ENCODE data around the gene ITGA5. TPM values are rescaled to one million over a fixed set of nuclear protein-coding genes. Genes with fewer than 3 reads are reported as not detected.

ITGA5 gene
- total and polyA plus RNA-seq, 9 of the 15 experiments (the other 6 are each of a cell fraction or from before 2014, with no cell fraction given), result 9.1 to 82.1 (median 47.4) TPM

DNA sequence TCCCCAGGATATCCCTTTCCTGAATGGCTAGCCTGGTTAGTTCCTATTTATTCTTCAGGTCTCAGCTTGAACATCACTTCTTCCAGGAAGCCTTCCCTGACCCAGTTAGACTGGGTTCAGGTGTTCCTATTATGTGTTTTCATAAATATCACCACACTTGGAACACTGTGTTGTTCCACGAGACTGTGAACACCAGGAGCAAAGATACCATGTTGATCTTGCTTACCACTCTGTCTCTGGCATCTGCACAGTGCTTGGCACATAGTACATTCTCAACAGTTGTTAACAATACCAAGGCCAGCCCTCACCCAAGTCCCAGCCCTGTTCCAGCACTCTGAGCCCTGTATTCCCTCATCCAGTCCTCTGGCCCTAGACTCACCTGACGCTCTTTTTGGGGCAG lies 20.8 kb downstream of the ITGA5 start:
- ChIA-PET POLR2A (interaction anchor here (0.7 to 3.1 kb wide), 3 partner anchors 8 to 41 kb away, joined by 3 to 13 read pairs (median 3); no protein-coding TSS in a partner anchor), CTCF (ENCODE audit: low intra/inter-chr PET ratio) (interaction anchor here (2.1 to 4.1 kb wide), 2 partner anchors 38 to 41 kb away, joined by 9 to 58 read pairs; no protein-coding TSS in a partner anchor)
- Histone ChIP-seq H3K79me2 (ENCODE audit: control insufficient read depth, insufficient read depth, low read length) (peaks cover 12% of the 10 kb centered on the region; the same call in 1 of the 3 replicates), H3K27me3 (ENCODE audit: control insufficient read depth in 2 of 2, insufficient read depth in 2 of 2, low read length in 2 of 2) (no peaks in the 10 kb centered on the region), H3K9me1 (ENCODE audit: control insufficient read depth, insufficient read depth, low read length) (peaks cover 3% of the 10 kb centered on the region), H3K36me3 (ENCODE audit: control insufficient read depth, insufficient read depth, low read length) (peaks cover 92% of the 10 kb centered on the region), H3K9ac (ENCODE audit: insufficient read depth in 1 of 2, low read depth in 2 of 2, low read length in 2 of 2) (no peak overlapping the region), H3K4me3 (no peak overlapping the region), H3K4me2 (ENCODE audit: insufficient read depth, low read length) (no peak overlapping the region), H2AFZ (ENCODE audit: low read depth, low read length) (no peak overlapping the region), H4K20me1 (replicated peaks; ENCODE audit: control insufficient read depth, insufficient read depth, low read length) (no peaks in the 10 kb centered on the region; the same call in none of the 2 replicates), H3K27ac (ENCODE audit: extremely low read depth, low read depth, low read length) (no peak overlapping the region), H3K4me1 (replicated peaks in 1 of 2; ENCODE audit: control insufficient read depth in 2 of 2, insufficient read depth in 2 of 2, low read length in 2 of 2) (peaks cover 3 to 9% of the 10 kb centered on the region in 2 experiments; a peak in 3 of 5 replicates), H3K9me3 (replicated peaks; ENCODE audit: control insufficient read depth, insufficient read depth, low read depth, low read length) (no peaks in the 10 kb centered on the region)
- 93% methylated on average over 2 of the region's 2 CpGs for WGBS (ENCODE audit: insufficient coverage, low coverage, missing lambda C conversion rate)
- TF ChIP-seq PPARD (CRISPR knock-in tag; IDR thresholded peaks at IDR 0.05) (no peak), MAFG (tag; conservative IDR thresholded peaks at IDR 0.05) (no peak)
- no TSS peak for BruUV-seq (replicated peaks)
- FAIRE-seq (no peak), DNase-seq (ENCODE audit: extremely low read depth in 1 of 4, low spot score in 3 of 4) (no peak), ATAC-seq (no peak)
- in situ Hi-C loops (cut with MboI), result loop anchor here (10.0 kb wide), 1 partner anchor 47 kb away; no protein-coding TSS in a partner anchor
- intact Hi-C loops (cut with micrococcal nuclease), result no loop called here

DNA sequence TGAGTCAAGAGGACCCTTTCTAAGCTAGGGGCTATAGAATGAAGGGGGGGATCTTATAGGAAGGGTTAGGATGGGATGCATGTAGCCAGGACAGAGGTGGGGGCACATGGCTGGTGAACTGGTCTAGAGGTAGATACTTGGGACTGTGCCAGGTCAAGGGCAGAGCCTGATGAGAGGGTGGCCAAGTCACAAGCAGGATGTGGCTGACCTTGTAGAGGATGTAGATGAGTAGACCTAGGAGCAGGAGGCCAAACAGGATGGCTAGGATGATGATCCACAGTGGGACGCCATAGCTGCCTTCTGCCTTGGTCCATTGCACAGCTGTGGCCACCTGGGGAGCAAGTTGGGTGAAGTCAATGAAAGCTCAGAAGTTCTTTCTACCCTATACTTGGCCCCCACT lies 21.9 kb downstream of the ITGA5 start:
- ATAC-seq (no peak), FAIRE-seq (no peak), DNase-seq (ENCODE audit: extremely low read depth in 1 of 4, low spot score in 3 of 4) (no peak)
- Histone ChIP-seq H3K4me3 (no peak overlapping the region), H3K36me3 (ENCODE audit: control insufficient read depth, insufficient read depth, low read length) (peaks cover 82% of the 10 kb centered on the region), H3K9ac (ENCODE audit: insufficient read depth in 1 of 2, low read depth in 2 of 2, low read length in 2 of 2) (peak overlapping the region in 1 of 2 experiments; percentile 29; a peak in 1 of 4 replicates), H3K27me3 (ENCODE audit: control insufficient read depth in 2 of 2, insufficient read depth in 2 of 2, low read length in 2 of 2) (no peaks in the 10 kb centered on the region), H3K27ac (ENCODE audit: extremely low read depth, low read depth, low read length) (no peak overlapping the region), H4K20me1 (replicated peaks; ENCODE audit: control insufficient read depth, insufficient read depth, low read length) (no peaks in the 10 kb centered on the region; the same call in none of the 2 replicates), H3K79me2 (ENCODE audit: control insufficient read depth, insufficient read depth, low read length) (peaks cover 22% of the 10 kb centered on the region; the same call in 1 of the 3 replicates), H3K4me2 (ENCODE audit: insufficient read depth, low read length) (no peak overlapping the region), H2AFZ (ENCODE audit: low read depth, low read length) (no peak overlapping the region), H3K4me1 (replicated peaks in 1 of 2; ENCODE audit: control insufficient read depth in 2 of 2, insufficient read depth in 2 of 2, low read length in 2 of 2) (peaks cover 14 to 18% of the 10 kb centered on the region in 2 experiments; a peak in 4 of 5 replicates), H3K9me1 (ENCODE audit: control insufficient read depth, insufficient read depth, low read length) (peaks cover 3% of the 10 kb centered on the region), H3K9me3 (replicated peaks; ENCODE audit: control insufficient read depth, insufficient read depth, low read depth, low read length) (no peaks in the 10 kb centered on the region)
- in situ Hi-C loops (cut with MboI) (loop anchor here (10.0 kb wide), 1 partner anchor 48 kb away; no protein-coding TSS in a partner anchor), intact Hi-C loops (cut with micrococcal nuclease) (no loop called here)
- no TSS peak for BruUV-seq (replicated peaks)
- POLR2A ChIA-PET, result interaction anchor here (0.9 to 3.1 kb wide), 2 partner anchors 9 to 42 kb away, joined by 3 to 13 read pairs; no protein-coding TSS in a partner anchor
- CTCF ChIA-PET (ENCODE audit: low intra/inter-chr PET ratio), result interaction anchor here (0.7 kb wide), 2 partner anchors 32 to 181 kb away, joined by 3 to 7 read pairs; no protein-coding TSS in a partner anchor
- no peak for TF ChIP-seq ESRRA (IDR thresholded peaks at IDR 0.05; ENCODE audit: borderline replicate concordance, low read depth)
- TF ChIP-seq SNRNP70 (optimal IDR thresholded peaks at IDR 0.05; ENCODE audit: low read depth, low read length), result no peak
- TF ChIP-seq NFE2 (IDR thresholded peaks at IDR 0.05; ENCODE audit: low read depth), result no peak
- no peak for TF ChIP-seq XRCC5 (IDR thresholded peaks at IDR 0.05; ENCODE audit: low read depth, low read length)
- TF ChIP-seq PURB (CRISPR knock-in tag; IDR thresholded peaks at IDR 0.05; ENCODE audit: low read depth), result no peak
- no peak for TF ChIP-seq ZSCAN29 (IDR thresholded peaks at IDR 0.05)
- no peak for TF ChIP-seq PTRF (tag; IDR thresholded peaks at IDR 0.05)
- no peak for TF ChIP-seq ZNF316 (IDR thresholded peaks at IDR 0.05)
- TF ChIP-seq NFIC (IDR thresholded peaks at IDR 0.05), result peak; percentile 54
- 100% methylated on average over 1 of the region's 1 CpG for WGBS (ENCODE audit: insufficient coverage, low coverage, missing lambda C conversion rate)
